Colon (tissue), 2 donors: ENCODE data around the gene IGF2R.
"Not testable (repeated sequence)": the region's sequence is repeated elsewhere in the genome, so short reads cannot be mapped to it uniquely, and the experiment has no call there.

Experiments
- FAIRE-seq: peaks from 2 replicates; lab custom pipeline; 2012; peaks lifted over from hg19 to GRCh38; lab: Jason Lieb, UNC
- donor health status: control.
- donor health status: control.

The IGF2R gene

DNA sequence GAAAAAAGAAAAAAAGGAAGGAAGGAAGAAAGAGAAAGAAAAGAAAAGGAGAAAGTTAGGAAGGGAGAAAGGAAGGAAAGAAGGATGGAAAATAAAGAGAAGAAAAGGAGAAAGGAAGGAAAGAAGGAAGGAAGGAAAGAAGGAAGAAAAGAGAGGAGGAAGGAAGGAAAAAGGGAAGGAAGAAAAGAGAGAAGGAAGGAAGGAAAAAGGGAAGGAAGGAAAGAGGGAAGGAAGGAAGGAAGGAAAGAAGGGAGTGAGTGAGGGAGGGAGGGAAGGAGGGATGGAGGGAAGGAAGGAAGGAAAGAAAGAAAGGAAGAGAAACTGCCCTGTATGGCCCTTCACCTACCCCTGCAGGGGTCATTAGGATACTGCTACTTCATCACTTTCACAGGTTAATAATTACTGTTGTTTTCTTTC, 12.9 kb upstream of the IGF2R start:
- FAIRE-seq: no peak

DNA sequence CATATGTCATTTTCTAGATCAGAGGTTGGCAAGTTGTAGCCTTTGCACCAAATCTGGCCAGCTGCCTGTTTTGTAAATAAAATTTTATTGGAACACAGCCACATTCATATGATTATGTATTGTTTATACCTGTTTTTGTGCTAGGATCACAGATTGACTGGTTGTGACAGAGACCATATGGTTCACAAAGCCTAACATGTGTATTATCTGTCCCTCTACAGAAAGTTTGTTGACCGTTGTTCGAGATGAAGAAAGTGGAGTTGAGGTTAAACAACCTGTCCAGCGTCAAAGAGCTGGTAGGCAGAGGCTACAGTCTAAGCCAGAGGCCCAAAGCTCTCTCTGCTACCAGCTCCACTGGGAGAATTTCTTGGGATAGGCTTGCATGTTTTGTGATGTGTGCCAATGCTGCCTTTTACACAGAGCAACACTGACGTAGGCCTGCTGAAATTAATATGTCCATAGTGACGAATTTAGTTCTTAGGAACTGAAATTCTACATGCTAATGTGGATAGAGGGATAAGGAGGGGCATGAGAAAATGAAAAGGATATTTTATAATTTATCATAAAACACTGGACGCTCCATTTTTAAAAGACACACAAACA, 11.7 kb upstream of the IGF2R start:
- FAIRE-seq: no peak

DNA sequence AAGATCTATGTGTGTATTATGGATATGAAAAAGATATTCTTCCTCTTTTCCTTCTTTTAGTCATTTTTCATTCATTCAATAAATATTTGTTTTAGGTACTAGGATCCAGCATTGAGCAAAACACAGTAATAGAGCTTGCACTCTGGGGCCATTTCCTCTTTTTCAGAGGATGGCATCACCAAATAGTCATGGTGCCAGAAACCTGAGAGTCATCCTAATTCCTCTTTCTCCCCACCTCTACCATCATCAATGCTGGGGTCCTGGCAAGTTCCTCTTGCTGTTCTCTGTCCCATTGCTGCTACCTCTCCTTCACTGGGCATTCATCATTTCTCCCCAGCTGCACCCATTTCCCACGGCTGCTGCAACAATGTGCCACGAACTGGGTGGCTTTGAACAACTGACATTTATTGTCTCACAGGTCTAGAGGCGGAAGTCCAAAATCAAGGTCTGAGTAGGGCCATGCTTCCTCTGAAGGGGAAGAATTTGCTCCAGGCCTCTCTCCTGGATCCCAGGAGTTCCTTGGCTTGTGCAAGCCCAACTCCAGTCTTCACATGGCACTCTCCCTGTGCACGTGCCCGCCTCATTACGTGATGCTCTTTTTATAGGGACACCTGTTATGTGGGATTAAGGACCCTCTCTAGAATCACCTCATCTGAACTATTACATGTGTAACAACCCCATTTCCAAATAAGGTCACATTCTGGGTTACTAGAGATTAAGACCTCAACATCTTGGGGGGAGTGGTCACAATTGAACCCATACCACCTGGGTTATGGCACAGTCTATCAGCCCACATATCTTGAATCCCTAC, 9.5 kb upstream of the IGF2R start:
- no peak for FAIRE-seq

DNA sequence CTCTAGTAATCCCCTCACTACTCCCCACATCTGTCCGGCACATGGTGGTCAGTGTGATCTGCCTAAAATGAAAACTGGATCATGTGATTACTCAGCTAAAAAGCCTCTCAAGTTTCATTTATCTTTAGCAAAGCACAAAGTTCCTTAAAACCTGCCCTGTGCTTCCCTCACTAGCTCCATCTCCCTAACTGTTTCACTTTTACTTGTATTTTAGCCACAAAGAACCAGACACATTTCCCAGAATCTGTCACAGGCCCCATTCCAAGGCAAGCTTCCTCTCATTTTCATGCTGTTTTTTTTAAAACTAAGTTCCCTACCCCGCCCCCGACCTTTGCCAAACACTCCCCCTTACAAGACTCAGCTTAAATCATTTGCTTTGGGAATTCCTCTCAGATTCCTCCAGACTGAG, 8.9 kb upstream of the IGF2R start:
- FAIRE-seq: no peak

DNA sequence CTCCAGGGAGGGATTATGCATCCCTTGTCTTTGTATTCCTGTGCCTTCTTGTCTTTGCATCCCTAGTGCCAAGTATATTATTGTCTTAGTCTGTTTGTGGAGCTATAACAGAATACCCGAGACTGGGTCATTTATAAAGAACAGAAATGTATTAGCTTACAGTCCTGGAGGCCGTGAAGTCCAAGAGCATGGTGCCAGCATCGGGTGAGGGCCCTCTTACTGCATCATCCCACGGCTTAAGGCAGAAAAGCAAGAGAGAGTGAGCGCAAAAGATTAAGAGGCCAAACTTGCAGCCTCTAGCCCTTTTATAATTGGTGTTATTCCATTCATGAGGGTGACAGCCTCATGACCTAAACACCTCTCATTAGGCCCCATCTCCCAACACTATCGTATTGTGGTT, 8.4 kb upstream of the IGF2R start:
- FAIRE-seq: no peak

DNA sequence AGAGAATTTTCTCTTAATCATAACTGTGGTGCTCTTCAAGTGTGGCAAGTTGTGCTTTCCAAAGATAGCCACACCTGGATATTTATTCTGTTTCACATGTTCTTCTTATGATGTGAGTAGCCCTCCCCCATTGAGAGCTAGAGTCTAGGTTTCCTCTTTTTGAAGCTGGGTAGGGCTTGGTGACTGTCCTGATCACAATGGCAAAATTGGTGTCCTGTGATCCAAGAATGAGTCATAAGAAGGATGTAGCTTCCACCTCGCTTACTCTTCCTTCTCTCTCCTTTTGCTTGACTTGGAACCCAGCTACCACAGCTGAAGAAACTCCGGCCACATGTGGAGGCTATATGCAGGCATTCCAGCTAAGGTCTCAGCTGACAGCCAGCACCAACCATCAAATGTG, 7.4 kb upstream of the IGF2R start:
- FAIRE-seq: no peak

DNA sequence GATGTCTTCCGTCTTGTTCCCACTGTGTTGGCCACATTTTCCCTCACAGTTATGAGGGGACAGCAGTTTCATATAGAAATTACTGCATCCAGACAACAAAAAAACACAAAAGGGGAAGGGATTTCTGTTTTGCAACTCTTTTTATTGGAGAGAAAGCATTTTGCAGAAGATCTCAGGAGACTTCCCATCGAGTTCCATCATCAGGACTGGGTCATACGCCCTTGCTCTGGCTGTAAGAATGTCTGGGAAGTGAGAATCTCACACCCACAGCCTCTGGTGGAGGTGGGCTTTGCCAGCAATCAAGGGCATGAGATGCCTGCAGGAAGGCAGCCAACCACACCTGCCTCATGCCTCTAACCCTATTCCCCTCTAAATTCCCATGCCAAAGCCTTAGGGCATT, 5.8 kb upstream of the IGF2R start:
- FAIRE-seq: no peak

DNA sequence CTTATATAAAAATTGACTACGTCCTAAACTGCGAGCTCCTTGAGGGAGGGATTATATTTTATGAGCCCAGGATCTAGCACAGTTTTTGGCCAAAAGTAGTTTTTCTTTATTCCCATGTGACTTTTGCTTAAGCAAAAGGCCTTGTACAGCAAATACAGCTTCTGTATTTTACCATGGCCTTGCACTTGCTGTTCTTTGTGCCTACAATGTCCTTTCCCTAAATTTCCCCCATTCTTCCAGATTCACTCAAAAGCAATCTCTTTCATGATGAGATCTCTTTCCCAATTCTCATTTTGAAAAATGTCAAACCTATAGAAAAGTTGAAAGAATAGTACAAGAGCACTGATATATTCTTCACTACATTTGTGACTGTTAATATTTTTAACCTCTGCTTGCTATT, 4.8 kb upstream of the IGF2R start:
- no peak for FAIRE-seq

DNA sequence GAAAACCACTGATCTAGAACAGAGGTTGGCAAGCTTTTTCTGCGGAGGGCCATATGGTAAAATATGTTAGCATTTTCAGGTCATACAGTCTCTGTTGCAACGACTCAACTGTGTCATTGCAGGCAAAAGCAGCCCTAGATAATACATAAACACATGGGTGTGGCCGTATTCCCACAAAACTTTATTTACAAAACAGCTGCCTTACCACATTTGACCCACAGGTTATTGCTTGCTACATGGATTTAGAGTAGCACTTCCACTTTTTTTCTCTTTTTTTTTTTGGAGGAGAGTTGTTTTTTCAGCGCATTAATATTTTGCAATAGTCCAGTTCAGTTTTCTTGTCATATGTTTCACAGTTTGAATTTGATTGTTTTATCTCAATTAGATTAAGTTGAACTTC, 2.5 kb upstream of the IGF2R start:
- FAIRE-seq: no peak

DNA sequence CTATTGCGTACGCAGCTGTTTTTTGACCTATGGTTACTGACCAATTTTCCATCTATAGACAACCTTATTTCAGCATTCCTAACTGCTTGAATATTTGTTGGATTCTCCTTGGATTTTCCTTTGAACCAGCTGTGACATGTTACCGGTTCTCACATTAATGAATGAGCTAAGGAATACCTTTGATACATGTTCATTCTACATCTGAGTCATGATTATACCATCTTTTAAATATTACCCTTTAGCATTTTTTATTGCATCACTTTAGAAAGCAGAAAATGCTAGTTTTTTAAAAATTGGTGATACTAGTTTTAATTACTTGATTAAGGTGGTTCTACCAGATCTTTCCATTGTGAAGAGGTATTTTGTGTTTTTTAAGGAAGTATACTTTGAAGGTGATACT, 1.9 kb upstream of the IGF2R start:
- FAIRE-seq: no peak

DNA sequence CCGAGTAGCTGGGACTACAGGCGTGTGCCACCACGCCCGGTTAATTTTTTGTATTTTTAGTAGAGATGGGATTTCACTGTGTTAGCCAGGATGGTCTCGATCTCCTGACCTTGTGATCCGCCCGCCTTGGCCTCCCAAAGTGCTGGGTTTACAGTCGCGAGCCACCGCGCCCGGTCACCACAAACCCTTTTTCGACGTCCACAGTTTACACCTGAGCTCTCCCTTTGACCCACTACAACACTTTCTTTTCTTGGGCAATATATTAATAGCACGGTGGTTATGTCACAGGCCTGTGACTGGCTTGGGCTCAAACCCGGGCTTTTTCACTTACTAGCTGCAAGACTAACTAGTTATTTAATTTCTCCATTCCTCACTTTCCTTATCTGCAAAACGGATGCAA, 1.3 kb upstream of the IGF2R start:
- not testable (repeated sequence) for FAIRE-seq

DNA sequence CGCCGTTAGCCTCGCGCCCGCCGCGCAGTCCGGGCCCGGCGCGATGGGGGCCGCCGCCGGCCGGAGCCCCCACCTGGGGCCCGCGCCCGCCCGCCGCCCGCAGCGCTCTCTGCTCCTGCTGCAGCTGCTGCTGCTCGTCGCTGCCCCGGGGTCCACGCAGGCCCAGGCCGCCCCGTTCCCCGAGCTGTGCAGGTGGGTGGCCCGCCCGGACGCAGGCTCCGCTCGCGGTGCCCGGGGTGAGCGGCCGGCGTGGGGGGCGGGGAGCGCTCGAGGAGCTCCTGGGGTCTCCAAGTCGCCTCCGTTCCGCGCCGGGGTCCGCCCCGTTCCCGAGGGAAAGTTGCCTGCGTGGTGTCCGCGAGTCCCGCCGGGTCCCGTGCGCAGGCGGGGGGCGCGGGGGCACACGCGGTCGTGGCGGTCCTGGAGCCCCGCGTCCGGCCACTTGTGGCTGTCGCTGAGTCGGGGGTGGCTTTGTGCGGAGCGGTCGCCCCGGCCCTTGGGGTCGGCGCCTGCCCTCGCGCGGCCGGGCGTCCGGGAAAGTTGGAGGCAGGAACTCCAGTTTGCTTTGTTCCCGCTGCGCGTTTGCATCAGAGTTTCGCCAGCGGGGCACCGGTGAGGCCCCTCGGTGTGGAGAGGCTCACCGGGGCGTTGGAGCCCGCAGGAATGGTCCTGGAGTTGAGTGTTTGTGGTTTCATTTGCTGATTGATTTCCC, 476 bp downstream of the IGF2R start:
- no peak for FAIRE-seq

DNA sequence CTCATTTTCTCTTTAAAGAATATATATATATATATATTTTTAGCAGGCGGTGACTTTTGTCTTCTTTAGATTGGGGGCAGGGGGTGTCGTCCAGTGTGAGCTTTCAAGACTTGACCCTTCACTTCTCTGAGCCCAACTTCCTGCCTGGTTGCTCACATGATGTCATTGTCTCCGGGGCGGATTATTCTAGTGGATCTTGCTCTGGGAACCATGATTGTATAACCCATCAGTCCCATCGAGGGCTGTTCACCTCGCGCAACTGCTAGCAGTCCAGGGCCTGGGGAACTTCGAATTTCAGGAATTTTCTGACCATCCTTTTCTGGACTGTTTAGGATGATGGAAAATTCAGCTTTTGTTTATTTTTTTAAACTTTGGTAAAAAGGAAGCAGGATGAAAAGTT, 1.0 kb downstream of the IGF2R start:
- no peak for FAIRE-seq

DNA sequence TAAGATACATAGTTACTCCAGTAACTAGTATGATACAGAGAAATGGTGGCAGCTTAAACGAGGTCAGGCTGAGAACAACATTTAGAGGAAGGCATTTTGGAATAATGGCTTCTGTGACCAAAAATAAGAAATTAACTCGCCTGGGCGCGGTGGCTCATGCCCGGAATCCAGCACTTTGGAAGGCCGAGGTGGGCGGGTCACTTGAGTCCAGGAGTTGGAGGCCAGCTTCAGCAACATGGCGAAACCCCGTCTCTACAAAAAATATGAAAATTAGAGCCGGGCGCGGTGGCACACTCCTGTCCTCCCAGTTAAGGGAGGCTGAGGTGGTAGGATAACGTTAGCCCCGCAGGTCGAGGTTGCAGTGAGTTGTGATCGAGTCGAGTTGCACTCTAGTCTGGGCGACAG, 1.8 kb downstream of the IGF2R start:
- FAIRE-seq: no peak

DNA sequence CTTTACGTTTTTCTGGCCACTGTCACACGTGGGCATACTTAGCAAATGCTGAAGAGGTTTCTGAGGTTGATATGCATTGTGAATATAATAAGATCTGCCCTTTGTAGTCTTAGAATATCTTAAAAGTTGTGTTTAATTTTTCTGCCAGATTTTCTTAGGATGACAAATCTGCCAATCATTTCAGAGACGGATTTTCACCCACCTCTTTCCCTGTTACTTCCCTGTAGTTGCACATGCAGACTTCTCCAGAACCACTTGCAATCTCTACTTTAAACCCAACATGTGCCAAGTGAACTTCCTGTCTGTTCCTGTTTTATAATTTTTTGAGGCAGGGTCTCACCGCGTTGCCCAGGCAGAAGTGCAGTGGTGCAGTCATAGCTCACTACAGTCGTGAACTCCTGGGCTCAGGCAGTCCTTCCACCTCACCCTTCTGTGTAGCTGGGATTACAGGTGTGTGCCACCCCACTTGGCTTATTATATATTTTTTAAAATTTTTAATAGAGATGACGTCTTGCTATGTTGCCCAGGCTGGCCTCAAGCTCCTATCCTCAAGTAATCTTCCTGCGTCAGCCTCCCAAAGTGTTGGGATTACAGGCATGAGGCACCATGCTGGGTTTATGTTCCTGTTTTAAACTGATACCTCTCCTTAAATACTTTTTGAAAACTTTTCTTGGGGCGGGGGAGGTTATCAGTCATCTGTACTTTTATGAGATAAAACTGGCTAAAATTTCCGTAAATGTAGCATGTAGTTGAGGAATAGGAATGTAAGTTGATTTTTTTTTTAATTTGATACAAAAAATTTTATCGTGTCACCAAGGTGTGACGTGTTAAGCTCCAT, 2.7 kb downstream of the IGF2R start:
- FAIRE-seq: no peak

DNA sequence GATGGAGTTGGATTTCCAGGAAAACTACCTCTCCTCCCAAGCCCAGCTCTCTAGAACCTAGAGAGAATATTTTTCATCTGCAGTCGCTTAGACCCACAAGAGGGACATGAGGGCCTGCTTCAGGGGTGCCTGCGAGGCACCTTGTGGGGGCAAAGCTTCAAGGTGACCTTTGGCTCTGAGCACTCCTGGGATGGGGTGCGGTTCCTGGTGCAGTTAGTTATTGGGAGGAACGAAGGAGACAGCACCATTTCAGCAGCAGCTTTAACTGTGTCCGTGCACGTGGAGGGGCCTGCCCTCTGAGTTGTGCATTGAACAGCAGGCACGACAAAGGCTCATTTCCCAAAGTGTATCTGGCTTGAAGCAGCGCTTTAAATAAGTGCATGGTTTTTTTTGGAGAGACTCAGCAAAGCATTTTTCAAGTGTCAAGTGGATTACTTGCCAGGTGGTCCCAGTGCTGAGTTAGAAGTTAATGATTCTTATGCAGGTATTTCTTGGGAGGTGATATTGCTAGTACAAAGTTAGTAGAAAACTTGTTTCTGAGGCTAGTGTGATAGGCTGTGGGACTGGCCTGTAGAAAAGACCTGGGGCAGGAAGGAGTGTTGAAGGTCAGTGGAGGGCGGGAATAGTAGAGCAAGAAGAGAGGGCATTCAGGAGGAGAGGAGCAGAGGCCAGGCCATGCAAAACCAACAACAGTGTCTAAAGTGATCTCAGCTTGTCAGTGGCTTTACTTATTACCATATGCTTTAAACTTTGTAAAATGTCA, 3.8 kb downstream of the IGF2R start:
- FAIRE-seq: no peak

DNA sequence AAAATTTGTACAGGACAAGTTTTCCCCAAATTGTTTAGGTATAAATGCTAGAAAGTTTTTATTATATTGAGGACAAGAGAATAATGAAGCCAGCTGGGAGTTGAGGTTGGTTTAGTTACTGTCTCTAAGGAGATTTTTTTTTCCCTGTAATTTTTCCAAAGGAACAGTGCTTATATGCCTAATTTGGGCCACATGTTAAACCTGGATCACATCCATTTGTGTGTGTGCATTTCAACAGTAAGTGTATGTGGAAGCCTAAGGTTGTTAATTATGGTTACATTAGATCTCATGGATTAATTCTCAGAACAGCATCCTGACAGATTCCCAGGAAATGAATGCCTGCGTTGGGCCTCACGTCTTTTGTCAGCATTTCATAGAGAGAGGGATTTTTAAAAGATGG, 4.5 kb downstream of the IGF2R start:
- no peak for FAIRE-seq

DNA sequence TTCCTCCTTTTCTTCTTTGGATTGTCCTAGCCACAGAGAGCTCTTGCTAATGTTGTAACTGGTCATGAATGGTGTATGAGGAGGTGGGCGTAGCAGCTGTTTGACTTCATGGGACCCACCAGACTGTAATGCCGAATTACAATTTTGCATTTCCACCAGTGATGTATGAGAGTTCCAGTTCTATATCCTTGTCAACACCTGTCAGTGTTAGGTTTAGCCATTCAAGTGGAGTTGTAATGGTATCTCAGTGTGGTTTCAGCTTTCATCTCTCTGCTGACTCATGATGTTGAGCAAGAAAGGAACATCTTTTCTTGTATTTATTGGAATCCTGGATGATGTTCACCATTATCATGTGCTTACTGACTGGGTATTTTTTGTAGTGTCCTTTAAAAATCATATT, 5.1 kb downstream of the IGF2R start:
- FAIRE-seq: no peak

DNA sequence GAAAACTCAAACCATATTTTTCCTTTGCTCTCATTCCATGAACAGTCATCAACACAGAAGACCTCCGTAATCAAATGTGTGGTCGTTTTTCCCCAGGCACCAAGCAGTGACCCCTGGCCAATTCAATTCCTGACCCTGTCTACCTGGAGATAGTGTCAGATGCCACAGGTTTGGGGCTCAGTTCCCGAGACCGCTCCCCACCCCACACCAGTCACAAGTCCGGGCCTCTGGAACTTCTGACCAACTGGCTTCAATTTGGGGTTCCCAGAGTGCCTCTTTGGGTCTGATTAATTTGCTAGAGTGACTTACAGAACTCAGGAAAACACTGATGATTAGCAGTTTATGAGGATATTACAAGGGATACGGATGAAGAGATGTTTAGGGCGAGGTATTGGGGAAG, 6.0 kb downstream of the IGF2R start:
- FAIRE-seq: no peak

DNA sequence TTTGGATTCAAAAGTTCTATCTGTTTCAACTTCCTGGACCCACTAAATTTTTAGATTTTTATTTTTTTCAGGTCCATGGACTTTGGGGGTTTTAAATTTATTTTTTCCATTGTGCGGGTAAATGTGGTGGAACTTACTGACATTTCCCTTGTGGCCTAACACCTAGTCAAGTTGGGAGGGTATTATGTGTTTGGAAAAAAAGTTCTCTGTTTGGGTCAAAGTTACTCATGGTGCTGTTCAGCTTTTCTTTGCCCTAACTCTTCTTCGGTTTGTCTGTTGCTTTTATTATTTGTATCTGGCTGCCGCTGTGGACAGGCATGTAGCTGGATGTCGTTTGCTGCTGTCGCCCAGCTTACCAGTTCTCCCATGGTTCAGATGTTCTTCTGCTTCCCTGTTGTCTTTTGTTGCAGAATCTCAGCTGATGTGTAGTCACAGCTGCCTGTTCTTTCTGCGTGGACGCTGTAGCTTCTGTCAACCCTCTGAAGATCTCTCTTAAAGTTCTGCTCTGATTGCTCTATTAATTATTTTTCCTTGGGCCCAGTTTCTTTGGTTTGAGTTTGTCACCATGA, 7.9 kb downstream of the IGF2R start:
- FAIRE-seq: no peak

DNA sequence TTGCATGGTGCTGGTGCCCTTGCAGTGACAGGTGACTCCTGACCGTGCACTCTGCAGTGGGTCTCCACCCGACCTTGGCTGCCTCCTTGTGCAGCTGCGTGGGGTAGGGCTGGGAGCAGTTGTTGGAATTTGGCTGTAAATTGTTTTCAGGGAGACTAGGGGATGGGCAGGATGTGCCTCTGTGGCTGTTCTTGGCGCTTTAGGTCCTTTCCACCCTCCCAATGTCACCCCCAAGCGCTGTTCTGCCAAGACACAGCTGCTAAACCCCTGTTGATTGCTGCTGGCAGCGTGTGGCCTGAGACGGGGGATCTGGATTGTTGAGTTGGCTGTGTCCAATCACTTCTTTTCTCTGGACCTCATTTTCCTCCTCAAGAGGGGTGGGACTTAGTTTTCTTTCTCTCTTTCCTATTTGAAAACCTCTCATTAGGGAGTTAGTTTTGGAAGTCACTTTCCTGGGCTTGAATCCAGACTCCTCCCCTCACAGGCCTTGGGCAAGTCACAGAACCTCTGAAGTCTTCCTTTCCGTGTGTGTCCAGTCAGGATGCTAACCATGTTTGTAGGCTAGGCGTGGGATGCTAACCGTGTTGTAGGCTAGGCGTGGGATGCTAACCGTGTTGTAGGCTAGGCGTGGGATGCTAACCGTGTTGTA, 8.5 kb downstream of the IGF2R start:
- FAIRE-seq: no peak
